ENCODE results near the gene CNOT6. TPM values are rescaled to one million over a fixed set of nuclear protein-coding genes. Genes with fewer than 3 reads are reported as not detected.

The CNOT6 gene
- total RNA-seq, 1 experiment from 2014 or later: 48.8 TPM

DNA sequence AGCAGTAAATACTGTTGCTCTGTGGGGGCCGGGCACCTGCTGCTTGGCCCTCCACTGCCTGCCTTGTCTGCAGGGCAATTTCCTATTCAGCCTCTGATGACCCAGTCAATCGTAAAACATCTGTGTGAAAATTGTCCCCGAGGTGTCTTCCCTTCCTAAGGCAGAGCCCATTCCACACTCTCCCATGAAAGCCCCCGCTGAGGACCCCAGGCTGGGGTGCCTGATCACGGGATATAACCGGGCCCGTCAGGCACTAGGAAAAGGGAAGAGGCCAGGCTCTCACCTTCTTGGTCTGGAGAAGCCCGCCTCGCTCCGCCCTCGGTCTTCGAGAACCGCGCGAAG is 124.3 kb downstream of the CNOT6 start:
- intact Hi-C loops (cut with micrococcal nuclease; ENCODE audit: unreplicated experiment): no loop called here
- no peaks in the 10 kb centered on the region for H3K9me2 ChIP-seq (ENCODE audit: insufficient read depth)
- H3K27me3 ChIP-seq (ENCODE audit: insufficient read depth, low read depth): peaks cover 36% of the 10 kb centered on the region
- no peak for TF ChIP-seq CTCF (conservative IDR thresholded peaks at IDR 0.05)
- TF ChIP-seq EZH2 (IDR thresholded peaks at IDR 0.05; ENCODE audit: low read depth): no peak
- ChIA-PET POLR2A (ENCODE audit: unreplicated experiment) (no interaction called here), CTCF (no interaction called here)
- no peak overlapping the region for H3K4me3 ChIP-seq
- no peak overlapping the region for H3K4me2 ChIP-seq
- no peak for DNase-seq
- H3K4me1 ChIP-seq (replicated peaks; ENCODE audit: insufficient read depth): no peaks in the 10 kb centered on the region
- no peaks in the 10 kb centered on the region for H3K9me3 ChIP-seq (ENCODE audit: insufficient read depth, low read depth)
- no peak overlapping the region for H3K27ac ChIP-seq
- no peaks in the 10 kb centered on the region for H3F3A ChIP-seq (ENCODE audit: insufficient read depth, low read depth)
- H2AFZ ChIP-seq: no peak overlapping the region
- no peaks in the 10 kb centered on the region for H4K20me1 ChIP-seq (ENCODE audit: insufficient read depth)
- H3K79me2 ChIP-seq (ENCODE audit: low read depth): no peaks in the 10 kb centered on the region
- H3K36me3 ChIP-seq (ENCODE audit: low read depth): no peaks in the 10 kb centered on the region
- no TSS peak for BruUV-seq (replicated peaks)

- BruUV-seq (replicated peaks): no TSS peak
- H3K4me2 ChIP-seq: no peak overlapping the region
- intact Hi-C loops (cut with micrococcal nuclease; ENCODE audit: unreplicated experiment): no loop called here
- no peak for TF ChIP-seq CTCF (conservative IDR thresholded peaks at IDR 0.05)
- no peak for TF ChIP-seq EZH2 (IDR thresholded peaks at IDR 0.05; ENCODE audit: low read depth)
- no peak for DNase-seq
- H3K4me3 ChIP-seq: no peak overlapping the region
- no peaks in the 10 kb centered on the region for H3K9me3 ChIP-seq (ENCODE audit: insufficient read depth, low read depth)
- H3K27ac ChIP-seq: no peak overlapping the region
- H3K36me3 ChIP-seq (ENCODE audit: low read depth): no peaks in the 10 kb centered on the region
- H3K79me2 ChIP-seq (ENCODE audit: low read depth): no peaks in the 10 kb centered on the region
- H3K27me3 ChIP-seq (ENCODE audit: insufficient read depth, low read depth): peaks cover 31% of the 10 kb centered on the region
- no peak overlapping the region for H2AFZ ChIP-seq
- CTCF ChIA-PET: no interaction called here
- no peaks in the 10 kb centered on the region for H4K20me1 ChIP-seq (ENCODE audit: insufficient read depth)
- POLR2A ChIA-PET (ENCODE audit: unreplicated experiment): no interaction called here
- no peaks in the 10 kb centered on the region for H3K9me2 ChIP-seq (ENCODE audit: insufficient read depth)
- H3K4me1 ChIP-seq (replicated peaks; ENCODE audit: insufficient read depth): no peaks in the 10 kb centered on the region
- H3F3A ChIP-seq (ENCODE audit: insufficient read depth, low read depth): no peaks in the 10 kb centered on the region
Observed at GRCh38 chr5:180618829-180619562, 124.8 kb downstream of the CNOT6 start.

DNA sequence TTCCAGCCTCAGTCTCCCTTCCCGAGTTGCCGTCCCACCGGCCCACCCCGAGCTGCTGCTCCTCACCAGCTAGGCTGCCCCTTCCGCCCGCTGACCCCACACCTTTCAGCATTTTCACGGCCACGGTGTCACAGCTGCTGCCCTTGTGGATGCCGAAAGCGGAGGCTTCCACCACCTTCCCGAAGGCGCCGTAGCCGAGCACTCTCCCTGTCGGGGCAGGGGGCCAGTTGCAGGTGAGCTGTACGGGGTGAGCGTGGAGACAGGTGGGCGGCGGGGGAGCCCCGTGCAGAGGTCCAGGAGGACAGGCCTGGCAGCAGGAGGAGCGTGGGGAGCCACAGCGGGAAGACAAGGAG is 125.4 kb downstream of the CNOT6 start:
- CTCF ChIA-PET: no interaction called here
- no peaks in the 10 kb centered on the region for H4K20me1 ChIP-seq (ENCODE audit: insufficient read depth)
- H3K79me2 ChIP-seq (ENCODE audit: low read depth): no peaks in the 10 kb centered on the region
- intact Hi-C loops (cut with micrococcal nuclease; ENCODE audit: unreplicated experiment): no loop called here
- H3K27me3 ChIP-seq (ENCODE audit: insufficient read depth, low read depth): peaks cover 33% of the 10 kb centered on the region
- no peaks in the 10 kb centered on the region for H3K9me3 ChIP-seq (ENCODE audit: insufficient read depth, low read depth)
- H3F3A ChIP-seq (ENCODE audit: insufficient read depth, low read depth): no peaks in the 10 kb centered on the region
- H2AFZ ChIP-seq: no peak overlapping the region
- TF ChIP-seq CTCF (conservative IDR thresholded peaks at IDR 0.05) (no peak), EZH2 (IDR thresholded peaks at IDR 0.05; ENCODE audit: low read depth) (no peak)
- H3K4me1 ChIP-seq (replicated peaks; ENCODE audit: insufficient read depth): no peaks in the 10 kb centered on the region
- no peaks in the 10 kb centered on the region for H3K9me2 ChIP-seq (ENCODE audit: insufficient read depth)
- DNase-seq: no peak
- no peak overlapping the region for H3K4me3 ChIP-seq
- no TSS peak for BruUV-seq (replicated peaks)
- H3K4me2 ChIP-seq: no peak overlapping the region
- no peak overlapping the region for H3K27ac ChIP-seq
- POLR2A ChIA-PET (ENCODE audit: unreplicated experiment): no interaction called here
- no peaks in the 10 kb centered on the region for H3K36me3 ChIP-seq (ENCODE audit: low read depth)
